K562 (cell line): ENCODE results near the gene CRLF3. TPM values are rescaled to one million over a fixed set of nuclear protein-coding genes. Genes with fewer than 3 reads are reported as not detected.

Source experiments
- E4F1 ChIP-seq: fragments of 250-450 bp; sonication (Bioruptor Pico); IDR thresholded peaks from 2 replicates; pipeline ENCODE4 v1.5.0; 2021; ENCODE audit warnings: mild to moderate bottlenecking, borderline replicate concordance
- ELK3 ChIP-seq: fragments of 450-650 bp; formaldehyde crosslinking; IDR thresholded peaks from 2 replicates; pipeline ENCODE4 v1.4.0; 2020; ENCODE audit warnings: mild to moderate bottlenecking
- ERF ChIP-seq: fragments of 450-650 bp; formaldehyde crosslinking; IDR thresholded peaks from 2 replicates; pipeline ENCODE4 v1.4.0; 2020; ENCODE audit warnings: mild to moderate bottlenecking, mixed read lengths
- KDM5B ChIP-seq: fragments of 200-600 bp; sonication (generic); IDR thresholded peaks from 2 replicates; pipeline ENCODE4 v1.6.1; 2012; ENCODE audit warnings: low read depth, mild to moderate bottlenecking, moderate library complexity, low read length, control low read depth, inconsistent platforms; ENCODE audit not compliant: insufficient replicate concordance
- MBD1 ChIP-seq: fragments of 250-450 bp; sonication (Bioruptor Pico); IDR thresholded peaks from 2 replicates; pipeline ENCODE4 v1.8.0; 2022; ENCODE audit warnings: inconsistent platforms
- NONO ChIP-seq, 2 experiments: fragments of 200-400 bp in 1 of 2; fragments of 450-650 bp in 1 of 2; formaldehyde crosslinking in 1 of 2; IDR thresholded peaks; 2 replicates each; pipeline ENCODE4 v1.6.1; 2017; ENCODE audit warnings: low read depth in 2 of 2, mild to moderate bottlenecking in 2 of 2, moderate library complexity in 2 of 2, low read length in 1 of 2
- PHTF2 ChIP-seq: fragments of 250-450 bp; sonication (Bioruptor Pico); IDR thresholded peaks from 2 replicates; pipeline ENCODE4 v1.5.0; 2021; ENCODE audit warnings: mild to moderate bottlenecking
- SNRNP70 ChIP-seq: fragments of 200-400 bp; formaldehyde crosslinking; optimal IDR thresholded peaks from 2 replicates; pipeline ENCODE3; 2017; ENCODE audit warnings: low read depth, low read length
- TAF15 ChIP-seq: fragments of 200-400 bp; formaldehyde crosslinking; IDR thresholded peaks from 2 replicates; pipeline ENCODE4 v1.6.1; 2017; ENCODE audit warnings: mild to moderate bottlenecking, low read depth, low read length, moderate library complexity
- TAF9B ChIP-seq: fragments of 450-650 bp; IDR thresholded peaks from 2 replicates; pipeline ENCODE4 v1.6.1; 2018; ENCODE audit warnings: mild to moderate bottlenecking; ENCODE audit not compliant: partially characterized antibody
- U2AF2 ChIP-seq: fragments of 200-400 bp; formaldehyde crosslinking; optimal IDR thresholded peaks from 2 replicates; pipeline ENCODE3; 2017; ENCODE audit warnings: low read depth, mild to moderate bottlenecking, low read length
- ZNF318 ChIP-seq, 2 experiments: fragments of 450-650 bp; IDR thresholded peaks; 2 replicates each; pipeline ENCODE4 v1.6.1; 2016; ENCODE audit warnings: mild to moderate bottlenecking in 2 of 2, borderline replicate concordance in 1 of 2, low read depth in 1 of 2, moderate library complexity in 1 of 2
- ZNF707 ChIP-seq: fragments of 250-450 bp; sonication (Bioruptor Pico); conservative IDR thresholded peaks from 2 replicates; pipeline ENCODE4 v1.8.0; 2022; ENCODE audit warnings: inconsistent platforms, mild to moderate bottlenecking, moderate library complexity
- polyA plus RNA-seq, 8 experiments: library from polyadenylated mRNA; depleted of rRNA in 4 of 8; stranded (reverse) in 5 of 8; unstranded in 3 of 8; fragments of >200 nt; fragmentation: Nextera tagmentation in 2 of 8; fragmentation: Illumina TruSeq in 1 of 8; extraction: Ambion mirVana in 2 of 8; extraction: Trizol in 1 of 8; gene quantifications; 2 replicates each; pipeline versions ENCODE4 v1.2.1 to v1.2.3, GENCODE V29; 2011 to 2014; ENCODE audit warnings: inconsistent platforms in 1 of 8, missing spikeins in 1 of 8
- total RNA-seq, 7 experiments: library from RNA; depleted of rRNA in 6 of 7; stranded (reverse); fragments of >200 nt in 6 of 7; fragmentation: Illumina TruSeq in 2 of 7; extraction: Trizol in 2 of 7; gene quantifications; 2 replicates each; pipeline versions ENCODE4 v1.2.1 to v1.2.3, GENCODE V29; 2011 to 2021; ENCODE audit warnings: low replicate concordance in 1 of 7

The CRLF3 gene
- total and polyA plus RNA-seq, 9 of the 15 experiments (the other 6 are each of a cell fraction or from before 2014, with no cell fraction given), result 13.2 to 55.9 (median 29.8) TPM

- TF ChIP-seq ZNF318 (IDR thresholded peaks at IDR 0.05; ENCODE audit: borderline replicate concordance in 1 of 2, low read depth in 1 of 2), result no peak
- no peak for TF ChIP-seq U2AF2
- TF ChIP-seq ZNF707 (CRISPR knock-in tag), result no peak
- no peak for TF ChIP-seq E4F1 (CRISPR knock-in tag)
- TF ChIP-seq ELK3 (CRISPR knock-in tag), result no peak
- no peak for TF ChIP-seq MBD1 (CRISPR knock-in tag)
- TF ChIP-seq PHTF2 (CRISPR knock-in tag), result no peak
- no peak for TF ChIP-seq TAF15
- TF ChIP-seq KDM5B, result peak; percentile 67
- TF ChIP-seq SNRNP70, result no peak
- peak; percentile 23 for TF ChIP-seq TAF9B
- no peak for TF ChIP-seq NONO (IDR thresholded peaks at IDR 0.05; ENCODE audit: low read depth in 2 of 2, low read length in 1 of 2)
- no peak for TF ChIP-seq ERF (CRISPR knock-in tag)
Measured at GRCh38 chr17:30831663-30832437, 7.4 kb upstream of the CRLF3 start, which contains the start of gene ATAD5 (continued).
